Gastrocnemius medialis (tissue), 4 donors: ENCODE data around the gene GSTM5.
"Not testable (repeated sequence)": the region's sequence is repeated elsewhere in the genome, so short reads cannot be mapped to it uniquely, and the experiment has no call there.

ENCODE experiments used
- POLR2A ChIP-seq, 2 donors: fragments of 450-650 bp; IDR thresholded peaks; one replicate each; pipeline ENCODE4 v1.6.1; 2017; ENCODE audit warnings: antibody characterized with exemption in 2 of 2, mild to moderate bottlenecking in 2 of 2, moderate library complexity in 2 of 2
- TF ChIP-seq, protein P1 (sequence below), 5 experiments: fragments of 450-650 bp in 3 of 5; fragments of 200-600 bp in 2 of 5; sonication (generic) in 2 of 5; IDR thresholded peaks in 4 of 5; conservative IDR thresholded peaks in 1 of 5; 1 replicate in 4 of 5; 2 replicates in 1 of 5; pipeline ENCODE4 v1.5.1; 2016 to 2019; ENCODE audit warnings: antibody characterized with exemption in 5 of 5, mild to moderate bottlenecking in 3 of 5, moderate library complexity in 3 of 5

DNA sequence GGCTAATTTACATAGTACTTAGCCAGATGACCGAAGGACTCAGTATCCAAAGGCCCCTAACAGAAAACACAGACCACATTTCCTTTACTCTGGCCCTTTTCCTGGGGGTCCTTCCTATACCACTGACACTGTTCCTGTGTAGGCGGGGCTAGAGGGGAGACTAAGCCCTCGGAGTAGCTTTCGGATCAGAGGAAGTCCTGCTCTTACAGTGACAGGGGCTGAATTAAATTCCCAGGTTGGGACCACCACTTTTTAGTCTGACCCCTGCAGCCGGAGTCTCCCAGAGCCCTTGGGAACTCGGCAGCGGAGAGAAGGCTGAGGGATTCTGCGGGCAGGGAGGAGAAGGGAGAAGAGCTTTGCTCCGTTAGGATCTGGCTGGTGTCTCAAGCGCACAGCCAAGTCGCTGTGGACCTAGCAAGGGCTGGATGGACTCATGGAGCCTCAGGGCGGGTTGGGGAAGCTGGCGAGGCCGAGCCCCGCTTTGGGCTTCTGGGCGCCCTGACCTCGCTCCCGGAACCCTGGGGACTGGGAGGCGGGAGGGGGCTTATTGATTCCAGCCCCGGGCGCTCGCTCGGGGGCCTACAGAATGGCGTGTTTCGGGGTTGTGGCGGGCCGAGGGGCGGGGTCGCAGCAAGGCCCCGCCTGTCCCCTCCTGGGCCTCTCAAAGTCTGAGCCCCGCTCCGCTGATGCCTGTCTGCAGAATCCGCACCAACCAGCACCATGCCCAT, at the start of gene GSTM5:
- TF ChIP-seq, protein P1, sequence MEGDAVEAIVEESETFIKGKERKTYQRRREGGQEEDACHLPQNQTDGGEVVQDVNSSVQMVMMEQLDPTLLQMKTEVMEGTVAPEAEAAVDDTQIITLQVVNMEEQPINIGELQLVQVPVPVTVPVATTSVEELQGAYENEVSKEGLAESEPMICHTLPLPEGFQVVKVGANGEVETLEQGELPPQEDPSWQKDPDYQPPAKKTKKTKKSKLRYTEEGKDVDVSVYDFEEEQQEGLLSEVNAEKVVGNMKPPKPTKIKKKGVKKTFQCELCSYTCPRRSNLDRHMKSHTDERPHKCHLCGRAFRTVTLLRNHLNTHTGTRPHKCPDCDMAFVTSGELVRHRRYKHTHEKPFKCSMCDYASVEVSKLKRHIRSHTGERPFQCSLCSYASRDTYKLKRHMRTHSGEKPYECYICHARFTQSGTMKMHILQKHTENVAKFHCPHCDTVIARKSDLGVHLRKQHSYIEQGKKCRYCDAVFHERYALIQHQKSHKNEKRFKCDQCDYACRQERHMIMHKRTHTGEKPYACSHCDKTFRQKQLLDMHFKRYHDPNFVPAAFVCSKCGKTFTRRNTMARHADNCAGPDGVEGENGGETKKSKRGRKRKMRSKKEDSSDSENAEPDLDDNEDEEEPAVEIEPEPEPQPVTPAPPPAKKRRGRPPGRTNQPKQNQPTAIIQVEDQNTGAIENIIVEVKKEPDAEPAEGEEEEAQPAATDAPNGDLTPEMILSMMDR (IDR thresholded peaks at IDR 0.05 in 4 of 5, conservative IDR thresholded peaks at IDR 0.05 in 1 of 5) = not testable (repeated sequence)
- not testable (repeated sequence) for TF ChIP-seq POLR2A (IDR thresholded peaks at IDR 0.05)
